Activated B cell treated with CpG ODN at 0.5 μM for 24 hours (primary cell): ENCODE measurements around the gene CADPS2. TPM values are rescaled to one million over a fixed set of nuclear protein-coding genes. Genes with fewer than 3 reads are reported as not detected.
"Not testable (repeated sequence)": the region's sequence is repeated elsewhere in the genome, so short reads cannot be mapped to it uniquely, and the experiment has no call there.

Experiments used
- ATAC-seq: fragments of 200-7000 bp; cut with Tn5 transposase; one replicate; pipeline ENCODE4 v1.10.0; 2021; ENCODE audit warnings: low read depth, mild to moderate bottlenecking, moderate library complexity
- CTCF ChIA-PET: fragments of 350-600 bp; sonication (Branson Sonifier 250); formaldehyde crosslinking; loops from one replicate; lab custom pipeline; 2021; ENCODE audit warnings: antibody characterized with exemption; lab: Charles Lee
- POLR2A ChIA-PET: fragments of 350-600 bp; sonication (Branson Sonifier 250); formaldehyde crosslinking; loops from one replicate; lab custom pipeline; 2021; ENCODE audit warnings: antibody characterized with exemption; lab: Charles Lee
- DNase-seq: peaks from one replicate; pipeline ENCODE4 v3.0.0; 2022
- H3K27ac Mint-ChIP-seq: one replicate; pipeline ENCODE4 v1.8.0; 2020; ENCODE audit warnings: mixed read lengths
- H3K27me3 Mint-ChIP-seq: one replicate; pipeline ENCODE4 v1.8.0; 2021; ENCODE audit warnings: mixed read lengths
- H3K36me3 Mint-ChIP-seq: one replicate; pipeline ENCODE4 v1.8.0; 2021; ENCODE audit warnings: low read depth, mixed read lengths
- H3K4me1 Mint-ChIP-seq: one replicate; pipeline ENCODE4 v1.8.0; 2021; ENCODE audit warnings: mixed read lengths
- H3K4me3 Mint-ChIP-seq: one replicate; pipeline ENCODE4 v1.8.0; 2020; ENCODE audit warnings: mild to moderate bottlenecking, mixed read lengths
- H3K9me3 Mint-ChIP-seq: one replicate; pipeline ENCODE4 v1.8.0; 2020; ENCODE audit warnings: mixed read lengths
- intact Hi-C: fragments of 100-400 bp; cut with micrococcal nuclease; formaldehyde crosslinking; loops from one replicate; pipeline ENCODE4 v1.15.1; 2024
- total RNA-seq: library from RNA; stranded (reverse); gene quantifications from 2 replicates; pipeline ENCODE4 v1.2.3, GENCODE V29; 2022
- TF ChIP-seq, protein P1 (sequence below): fragments of 200-600 bp; IDR thresholded peaks from one replicate; pipeline ENCODE4 v1.8.0; 2022; ENCODE audit warnings: antibody characterized with exemption, mild to moderate bottlenecking

CADPS2 gene
- total RNA-seq, 1 donor from 2014 or later = not detected

DNA sequence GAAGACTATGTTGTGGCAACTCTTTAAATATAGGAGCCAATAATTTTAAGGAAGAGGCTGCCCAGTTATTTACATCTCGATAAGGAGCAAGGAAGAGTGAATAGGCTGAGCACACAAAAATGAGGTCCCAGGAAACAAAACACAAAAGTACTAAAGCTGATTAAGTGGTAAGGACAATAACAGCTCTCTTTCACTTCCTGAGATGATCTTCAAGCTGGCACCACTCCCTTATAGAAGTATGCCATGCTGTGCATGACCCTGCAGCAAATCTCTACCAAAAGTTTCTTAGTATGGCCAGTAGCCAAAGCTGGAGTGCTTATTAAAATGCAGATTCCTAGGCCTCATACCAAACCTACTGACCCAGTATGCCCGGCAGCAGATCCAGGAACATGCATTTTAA lies 39.7 kb downstream of the CADPS2 start:
- CTCF ChIA-PET = no interaction called here
- H3K36me3 Mint-ChIP-seq = no peaks in the 10 kb centered on the region
- no peaks in the 10 kb centered on the region for H3K27me3 Mint-ChIP-seq
- H3K4me1 Mint-ChIP-seq = no peaks in the 10 kb centered on the region
- no peak for ATAC-seq
- no peak for DNase-seq
- H3K27ac Mint-ChIP-seq = no peak overlapping the region
- H3K9me3 Mint-ChIP-seq = peaks cover 4% of the 10 kb centered on the region
- intact Hi-C loops = no loop called here
- POLR2A ChIA-PET = no interaction called here
- no peak overlapping the region for H3K4me3 Mint-ChIP-seq
- TF ChIP-seq, protein P1, sequence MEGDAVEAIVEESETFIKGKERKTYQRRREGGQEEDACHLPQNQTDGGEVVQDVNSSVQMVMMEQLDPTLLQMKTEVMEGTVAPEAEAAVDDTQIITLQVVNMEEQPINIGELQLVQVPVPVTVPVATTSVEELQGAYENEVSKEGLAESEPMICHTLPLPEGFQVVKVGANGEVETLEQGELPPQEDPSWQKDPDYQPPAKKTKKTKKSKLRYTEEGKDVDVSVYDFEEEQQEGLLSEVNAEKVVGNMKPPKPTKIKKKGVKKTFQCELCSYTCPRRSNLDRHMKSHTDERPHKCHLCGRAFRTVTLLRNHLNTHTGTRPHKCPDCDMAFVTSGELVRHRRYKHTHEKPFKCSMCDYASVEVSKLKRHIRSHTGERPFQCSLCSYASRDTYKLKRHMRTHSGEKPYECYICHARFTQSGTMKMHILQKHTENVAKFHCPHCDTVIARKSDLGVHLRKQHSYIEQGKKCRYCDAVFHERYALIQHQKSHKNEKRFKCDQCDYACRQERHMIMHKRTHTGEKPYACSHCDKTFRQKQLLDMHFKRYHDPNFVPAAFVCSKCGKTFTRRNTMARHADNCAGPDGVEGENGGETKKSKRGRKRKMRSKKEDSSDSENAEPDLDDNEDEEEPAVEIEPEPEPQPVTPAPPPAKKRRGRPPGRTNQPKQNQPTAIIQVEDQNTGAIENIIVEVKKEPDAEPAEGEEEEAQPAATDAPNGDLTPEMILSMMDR = no peak

- intact Hi-C loops = no loop called here
Measured at GRCh38 chr7:122845286-122845685, 41.0 kb downstream of the CADPS2 start.

DNA sequence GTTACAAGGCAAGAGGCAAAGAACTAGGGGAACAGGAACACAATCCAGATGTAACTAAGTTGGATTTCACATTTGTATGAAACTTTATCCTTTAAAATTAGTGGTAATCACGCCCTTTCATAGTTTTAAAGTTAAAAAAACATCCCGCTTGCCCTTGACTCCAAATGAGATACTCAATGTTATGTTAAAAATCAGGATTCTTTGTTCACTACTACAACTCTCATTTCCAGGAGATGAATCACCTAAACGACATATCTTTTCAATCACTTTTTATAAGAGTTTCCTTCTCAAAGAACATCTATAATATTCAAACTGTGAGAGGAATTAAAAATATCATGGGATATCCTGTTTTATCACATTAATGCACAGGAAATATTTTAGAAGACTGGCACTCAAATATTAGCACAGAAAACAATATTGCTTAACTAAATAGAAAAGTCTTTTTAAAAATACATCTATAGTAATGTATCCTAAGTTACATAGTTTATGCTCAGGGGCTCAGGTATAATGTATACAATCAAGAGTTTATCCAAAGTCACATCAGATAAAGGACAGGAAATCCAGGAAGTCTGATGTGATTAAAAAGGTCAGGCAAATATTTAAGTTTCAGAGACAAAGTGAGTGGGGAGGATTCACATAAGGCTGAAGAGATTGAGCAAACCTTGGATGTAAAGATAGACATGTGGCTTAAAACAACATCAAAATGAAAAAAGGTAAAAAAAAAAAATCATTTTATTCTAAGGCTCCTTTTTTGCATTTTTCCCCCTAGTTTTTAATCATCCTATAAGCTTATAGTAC lies 41.9 kb downstream of the CADPS2 start:
- POLR2A ChIA-PET = no interaction called here
- Mint-ChIP-seq H3K27ac (no peak overlapping the region), H3K27me3 (no peaks in the 10 kb centered on the region), H3K9me3 (no peaks in the 10 kb centered on the region), H3K36me3 (no peaks in the 10 kb centered on the region), H3K4me1 (no peaks in the 10 kb centered on the region), H3K4me3 (no peak overlapping the region)
- intact Hi-C loops = no loop called here
- ATAC-seq (no peak), DNase-seq (no peak)
- TF ChIP-seq, protein P1 = no peak
- CTCF ChIA-PET = no interaction called here

More at GRCh38 chr7:122845286-122845685, 41.0 kb downstream of the CADPS2 start:
- Mint-ChIP-seq H3K4me1 (no peaks in the 10 kb centered on the region), H3K27me3 (no peaks in the 10 kb centered on the region), H3K36me3 (no peaks in the 10 kb centered on the region), H3K4me3 (no peak overlapping the region), H3K9me3 (no peaks in the 10 kb centered on the region), H3K27ac (no peak overlapping the region)
- CTCF ChIA-PET = no interaction called here
- ATAC-seq (no peak), DNase-seq (no peak)
- TF ChIP-seq, protein P1 = no peak
- POLR2A ChIA-PET = no interaction called here

DNA sequence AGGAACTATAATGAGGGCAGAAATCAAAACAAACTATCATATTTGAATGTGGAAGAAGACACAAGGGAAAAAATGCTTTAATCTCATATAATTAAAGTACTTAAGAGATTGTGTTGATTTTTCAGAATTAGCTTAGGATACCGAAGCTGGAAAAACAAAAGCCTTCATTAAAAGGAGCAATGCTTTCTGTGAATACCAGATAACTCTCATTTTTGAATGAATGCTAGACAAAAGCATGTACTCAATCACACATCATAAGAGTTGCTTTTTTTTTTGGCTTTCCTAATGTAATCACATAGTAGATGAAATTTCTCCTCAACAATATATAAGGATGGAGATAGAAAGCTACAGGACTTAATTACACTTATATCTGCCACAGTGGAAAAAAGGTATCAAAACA lies 43.3 kb downstream of the CADPS2 start:
- Mint-ChIP-seq H3K27me3 (no peaks in the 10 kb centered on the region), H3K36me3 (no peaks in the 10 kb centered on the region), H3K4me3 (no peak overlapping the region), H3K27ac (no peak overlapping the region), H3K9me3 (no peaks in the 10 kb centered on the region), H3K4me1 (no peaks in the 10 kb centered on the region)
- ATAC-seq (no peak), DNase-seq (no peak)
- TF ChIP-seq, protein P1 = no peak
- CTCF ChIA-PET = no interaction called here
- POLR2A ChIA-PET = no interaction called here
- intact Hi-C loops = no loop called here

- H3K4me3 Mint-ChIP-seq, H3K9me3 Mint-ChIP-seq, DNase-seq, intact Hi-C loops, H3K4me1 Mint-ChIP-seq, H3K36me3 Mint-ChIP-seq, H3K27ac Mint-ChIP-seq, POLR2A ChIA-PET, ATAC-seq, CTCF ChIA-PET, H3K27me3 Mint-ChIP-seq: not testable (repeated sequence)
Measured at GRCh38 chr7:122836286-122836685, 50.0 kb downstream of the CADPS2 start.

DNA sequence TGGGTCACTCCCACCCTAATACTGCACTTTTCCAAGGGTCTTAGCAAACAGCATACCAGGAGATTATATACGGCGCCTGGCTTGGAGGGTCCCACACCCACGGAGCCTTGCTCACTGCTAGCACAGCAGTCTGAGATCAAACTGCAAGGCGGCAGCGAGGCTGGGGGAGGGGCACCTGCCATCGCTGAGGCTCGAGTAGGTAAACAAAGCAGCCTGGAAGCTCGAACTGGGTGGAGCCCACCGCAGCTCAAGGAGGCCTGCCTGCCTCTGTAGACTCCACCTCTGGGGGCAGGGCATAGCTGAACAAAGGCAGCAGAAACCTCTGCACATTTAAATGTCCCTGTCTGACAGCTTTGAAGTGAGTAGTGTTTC lies 51.7 kb downstream of the CADPS2 start:
- intact Hi-C loops, H3K4me1 Mint-ChIP-seq, POLR2A ChIA-PET, DNase-seq, CTCF ChIA-PET, H3K9me3 Mint-ChIP-seq, ATAC-seq, H3K4me3 Mint-ChIP-seq, H3K27ac Mint-ChIP-seq, H3K36me3 Mint-ChIP-seq, H3K27me3 Mint-ChIP-seq: not testable (repeated sequence)
